OCI-LY3 (cell line): ENCODE data around the gene SCUBE1.

ENCODE experiments used
- CTCF ChIP-seq: fragments of 200-600, 300-600 bp; sonication (generic); IDR thresholded peaks from 2 replicates; pipeline ENCODE4 v1.5.1; 2014; ENCODE audit warnings: antibody characterized with exemption, low read length, low read depth
- EZH2phosphoT487 ChIP-seq: fragments of 200-600 bp; shearing (Covaris generic); IDR thresholded peaks from 2 replicates; pipeline ENCODE4 v1.6.1; 2018; ENCODE audit warnings: antibody characterized with exemption, mixed run types, low read depth

GRCh38 chr22:43213962-43214361 lies 129.2 kb downstream of the SCUBE1 start:
- TF ChIP-seq CTCF = no peak
- TF ChIP-seq EZH2phosphoT487 = no peak
